LHCN-M2 (cell line): ENCODE data around the gene IQCE. TPM values are rescaled to one million over a fixed set of nuclear protein-coding genes. Genes with fewer than 3 reads are reported as not detected.
A peak's percentile ranks its signal among the peaks of the same experiment; 100 is the strongest.
"Not testable (repeated sequence)": the region's sequence is repeated elsewhere in the genome, so short reads cannot be mapped to it uniquely, and the experiment has no call there.

ENCODE experiments used
- DNase-seq: peaks from one replicate; pipeline ENCODE4 v3.0.0-alpha.2; 2012; ENCODE audit warnings: low read depth
- total RNA-seq: library from RNA; depleted of rRNA; stranded (reverse); fragments of >200 nt; gene quantifications from 2 replicates; pipeline ENCODE4 v1.2.3, GENCODE V29; 2014

Gene IQCE
- total RNA-seq, 1 experiment from 2014 or later: 15.3 TPM

DNA sequence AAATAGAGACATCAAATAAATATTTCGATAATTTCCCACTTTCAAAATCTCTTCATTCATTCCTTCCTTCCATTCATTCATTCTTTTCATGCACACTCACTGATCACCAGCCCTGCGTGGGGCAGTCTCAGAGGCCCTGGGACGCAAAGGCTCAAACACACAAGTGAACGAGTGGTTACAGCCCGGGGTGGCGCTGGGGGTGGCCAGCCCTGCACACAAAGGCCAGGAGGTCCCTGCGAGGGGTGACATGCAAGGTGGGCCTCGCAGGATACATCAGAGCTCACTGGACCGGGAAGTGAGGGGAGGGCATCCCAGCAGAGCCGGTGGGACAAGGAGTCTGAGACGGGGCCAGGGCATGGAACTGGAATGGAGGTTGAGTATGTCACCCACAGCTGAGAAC, 43.1 kb downstream of the IQCE start:
- DNase-seq: no peak

DNA sequence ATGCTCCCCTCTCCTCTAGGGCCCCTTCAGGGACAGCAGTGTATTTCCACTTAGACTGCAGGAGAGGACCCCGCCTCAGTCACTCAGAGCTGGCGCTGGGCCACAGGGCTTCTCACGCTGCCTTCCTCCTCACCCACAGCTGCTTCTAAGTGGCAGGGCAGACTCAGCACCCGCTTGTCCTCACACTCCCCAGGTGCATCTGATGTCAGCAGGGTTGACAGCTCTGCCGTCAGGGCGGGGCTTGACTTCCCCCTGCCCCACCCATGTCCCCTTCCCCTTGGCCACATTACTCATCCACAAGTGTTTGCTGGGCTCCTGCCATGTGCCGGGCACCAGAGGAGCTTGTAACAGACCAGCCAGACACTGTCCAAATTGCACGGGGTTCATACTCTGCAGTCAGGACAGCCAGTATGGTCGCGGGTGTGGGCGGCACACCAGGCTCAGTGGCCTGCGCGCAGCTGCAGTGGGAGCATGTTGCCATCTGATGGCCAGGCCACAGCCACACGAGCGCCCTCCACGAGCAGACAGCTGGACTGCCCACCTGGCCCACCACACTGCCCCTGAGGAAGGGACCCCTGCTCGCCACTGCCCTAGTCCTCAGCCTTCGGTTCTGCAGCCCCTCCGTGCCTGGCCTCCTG, 43.7 kb downstream of the IQCE start:
- DNase-seq: no peak

DNA sequence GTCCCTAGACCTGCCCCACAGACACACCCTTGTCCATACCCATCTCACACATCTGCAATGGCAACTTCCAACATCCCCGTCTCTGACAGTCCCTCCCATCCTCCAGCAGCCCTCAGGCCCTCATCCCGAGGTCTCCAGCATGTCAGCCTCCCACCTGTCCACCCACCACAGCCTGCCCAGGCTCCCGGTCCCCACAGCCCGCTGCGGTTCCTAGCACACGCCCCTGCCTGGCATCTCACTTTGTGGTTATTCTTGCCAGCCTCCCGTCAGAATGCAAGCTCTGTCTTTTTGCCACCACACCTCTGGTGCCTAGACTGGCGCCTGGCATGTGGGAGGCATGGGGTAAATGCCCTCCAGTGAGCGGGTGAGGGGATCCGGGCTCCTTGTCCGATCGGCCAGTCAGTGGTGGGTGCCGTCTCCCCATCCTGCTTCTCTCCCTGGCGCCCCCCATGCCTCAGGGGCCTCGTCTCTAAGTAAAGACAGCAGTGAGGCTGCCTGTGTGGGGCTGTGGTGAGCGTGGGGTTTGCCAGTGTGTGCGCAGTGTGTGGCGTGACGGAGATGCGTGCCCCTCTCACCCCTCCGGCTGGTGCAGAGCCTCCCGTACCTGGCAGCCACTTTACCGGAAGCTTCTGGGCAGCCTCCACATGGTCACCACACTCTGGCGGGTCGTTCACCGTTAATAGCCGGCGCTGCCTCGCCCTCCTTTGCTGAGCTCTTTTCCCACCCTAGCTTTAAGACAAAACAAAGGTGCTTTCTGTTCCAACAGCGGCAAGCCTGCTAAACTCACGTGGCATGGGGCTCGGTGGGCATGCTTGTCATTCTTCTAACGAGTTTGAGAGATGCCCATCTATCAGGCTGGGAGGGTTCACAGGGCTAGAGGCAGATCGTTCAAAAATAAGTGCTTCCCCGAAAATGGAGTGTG, 44.5 kb downstream of the IQCE start:
- no peak for DNase-seq

DNA sequence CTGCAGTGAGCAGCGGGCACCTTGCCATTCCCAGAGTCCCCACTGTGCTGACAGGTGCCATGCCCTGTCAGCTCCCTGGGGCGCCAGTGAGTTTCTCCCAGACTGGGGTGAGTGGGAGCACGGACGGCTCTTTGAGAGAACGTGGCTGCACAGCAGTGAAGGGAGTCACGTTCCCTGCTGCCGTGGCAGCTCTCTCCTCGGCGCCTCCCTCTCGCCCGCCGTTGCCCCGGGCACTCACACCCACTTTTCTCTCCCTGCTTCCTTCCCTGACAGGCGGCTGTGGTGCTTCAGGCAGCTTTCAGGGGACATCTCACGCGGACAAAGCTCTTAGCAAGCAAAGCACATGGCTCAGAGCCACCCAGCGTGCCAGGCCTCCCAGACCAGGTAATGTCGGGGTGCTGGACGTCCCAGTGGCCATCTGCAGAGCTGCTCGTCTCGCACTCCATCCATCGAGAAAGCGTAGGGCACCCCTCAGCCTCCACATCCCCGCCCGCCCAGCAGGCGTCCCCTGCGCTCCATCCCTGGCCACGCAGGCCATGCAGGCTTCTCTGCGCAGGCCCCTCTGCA, 45.9 kb downstream of the IQCE start:
- no peak for DNase-seq

DNA sequence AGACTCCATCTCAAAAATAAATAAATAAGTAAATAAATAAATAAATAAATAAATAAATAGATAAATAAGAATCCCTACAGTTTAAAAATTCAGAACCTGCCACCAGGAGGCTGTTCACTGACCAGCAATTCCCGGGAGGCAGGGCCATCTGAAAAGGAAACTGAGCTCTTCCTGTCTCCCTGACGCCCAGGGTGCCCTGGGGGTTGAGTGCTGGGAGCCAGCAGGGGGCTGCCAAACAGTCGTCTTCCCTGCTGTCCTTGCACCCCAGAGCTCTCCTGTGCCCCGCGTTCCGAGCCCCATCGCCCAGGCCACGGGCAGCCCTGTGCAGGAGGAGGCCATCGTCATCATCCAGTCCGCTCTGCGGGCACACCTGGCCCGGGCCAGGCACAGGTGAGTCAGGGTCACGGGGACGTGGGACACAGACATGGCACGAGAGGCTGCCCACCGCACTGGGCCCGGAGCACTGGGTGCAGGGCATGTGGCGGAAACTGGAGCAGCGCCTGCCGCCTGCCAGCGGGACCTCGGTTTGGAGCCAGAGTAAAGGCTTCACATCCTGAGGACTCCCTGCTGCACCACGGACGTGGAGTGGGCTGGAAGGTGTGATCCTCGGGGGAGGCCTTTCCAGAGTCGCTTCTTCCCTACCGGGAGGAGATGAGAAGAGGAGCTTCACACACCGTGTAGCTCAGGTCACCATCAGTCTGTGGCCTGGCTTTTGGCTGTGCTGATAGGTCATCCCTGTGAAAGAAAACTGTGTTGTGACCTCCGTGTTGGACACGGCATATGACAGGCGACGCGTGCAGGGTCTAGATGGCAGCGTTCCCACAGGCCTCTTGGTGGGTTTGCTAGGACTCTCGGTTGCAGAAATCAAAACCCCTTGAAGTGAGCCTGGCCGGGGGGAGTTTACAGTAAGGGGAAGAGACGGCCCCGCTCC, 47.1 kb downstream of the IQCE start:
- no peak for DNase-seq

DNA sequence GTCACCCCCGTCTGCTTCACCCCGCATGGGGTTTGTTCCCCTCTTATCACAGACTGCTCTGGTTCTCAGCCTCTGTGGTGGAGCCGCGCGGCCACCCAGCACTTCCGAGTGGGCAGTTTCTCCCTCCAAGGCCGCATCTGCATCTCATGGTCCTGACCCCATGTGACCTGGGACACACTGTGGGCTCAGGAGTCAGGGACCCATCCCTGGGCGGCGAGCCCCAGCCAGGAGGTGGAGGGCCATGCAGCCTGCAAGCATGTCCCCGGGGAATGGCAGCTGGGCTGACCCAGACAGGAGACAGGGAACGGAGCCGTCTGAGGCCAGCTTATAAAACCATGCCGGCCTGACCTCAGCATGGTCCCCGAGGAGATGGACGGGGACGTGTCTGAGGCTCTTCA, 47.8 kb downstream of the IQCE start:
- no peak for DNase-seq

DNA sequence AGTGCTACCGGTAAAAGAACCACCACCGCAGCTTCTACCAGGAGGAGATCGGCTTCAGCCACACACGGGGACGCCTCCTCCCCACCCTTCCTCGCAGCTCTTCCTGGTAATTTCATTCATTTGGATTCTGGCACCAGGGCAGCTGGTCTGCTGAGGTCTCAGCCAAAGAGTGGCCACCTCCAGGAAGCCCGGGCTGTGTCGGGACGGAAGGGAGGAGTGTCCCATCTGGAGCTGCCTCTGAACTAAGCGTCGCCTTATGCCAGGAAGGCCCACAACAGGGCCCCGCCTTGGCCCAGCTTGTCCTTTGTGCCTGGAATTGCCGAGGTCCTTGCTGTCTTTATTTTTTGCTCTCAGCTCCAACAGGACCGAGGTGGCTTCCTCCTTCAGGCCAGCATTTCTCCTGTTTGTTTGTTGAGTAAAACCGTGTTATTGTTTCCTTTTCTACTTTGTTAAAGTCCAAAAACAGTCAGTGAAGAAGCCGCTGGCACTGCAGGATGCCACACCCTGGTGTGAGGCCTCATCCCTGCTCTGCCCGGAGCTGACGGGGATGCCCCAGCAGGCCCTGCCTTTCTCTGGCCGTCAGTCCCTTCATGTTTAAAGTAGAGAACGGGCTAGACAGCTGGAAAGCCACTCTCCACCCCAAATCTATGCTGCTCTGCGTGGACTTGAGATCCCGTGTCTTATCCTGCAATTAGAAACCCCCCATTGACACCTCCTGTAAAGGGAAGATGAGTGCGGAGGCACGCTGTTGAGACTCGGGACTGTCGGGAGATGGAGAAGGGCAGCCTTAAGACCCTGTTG, 48.5 kb downstream of the IQCE start:
- no peak for DNase-seq

DNA sequence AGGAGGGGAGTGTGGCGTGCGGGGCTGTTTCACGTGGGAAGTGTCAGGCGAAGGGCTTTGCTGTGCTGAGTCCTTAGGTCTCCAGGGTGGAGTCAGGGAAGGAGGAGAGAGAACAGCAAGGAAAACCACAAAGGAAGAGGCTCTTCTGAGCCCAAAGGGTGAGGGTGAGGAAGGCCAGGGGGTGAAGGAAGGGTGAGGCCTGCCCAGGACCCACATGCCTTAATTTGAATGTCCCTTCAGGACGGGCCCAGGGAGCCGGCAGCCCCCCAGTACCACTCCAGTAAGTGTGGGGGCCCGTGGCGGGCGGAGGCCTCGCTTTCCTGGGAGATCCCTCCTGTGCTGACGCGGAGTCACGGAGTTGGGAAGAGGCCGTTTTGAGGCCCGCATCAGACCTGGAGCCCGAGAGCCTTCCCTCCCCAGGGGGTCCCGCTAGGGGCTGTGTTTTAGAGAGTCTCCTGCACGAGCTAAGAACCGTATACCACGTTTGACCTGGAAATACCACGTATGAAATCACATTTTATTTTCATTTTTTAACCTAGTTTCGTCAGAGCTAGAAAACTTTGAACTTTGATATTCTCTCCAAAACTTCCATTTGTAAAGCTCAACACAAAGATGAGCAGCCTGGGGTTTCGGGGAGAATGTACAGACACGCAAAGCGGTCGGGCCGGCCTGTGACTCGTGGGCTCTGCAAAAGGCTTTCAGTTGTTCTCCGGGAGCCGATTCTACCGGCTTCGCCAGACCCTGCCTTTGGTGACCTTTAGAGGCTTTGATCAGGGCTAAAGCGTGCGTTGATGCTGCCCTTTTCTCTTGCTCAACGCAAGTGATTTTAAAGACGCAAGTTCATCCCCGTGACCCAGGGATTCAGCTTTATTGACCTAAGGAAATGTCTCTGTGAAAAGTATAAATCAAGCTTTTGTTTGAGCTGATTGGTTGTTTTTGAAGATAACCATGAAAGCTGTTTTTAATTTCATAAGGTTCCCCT, 49.4 kb downstream of the IQCE start:
- DNase-seq: no peak

DNA sequence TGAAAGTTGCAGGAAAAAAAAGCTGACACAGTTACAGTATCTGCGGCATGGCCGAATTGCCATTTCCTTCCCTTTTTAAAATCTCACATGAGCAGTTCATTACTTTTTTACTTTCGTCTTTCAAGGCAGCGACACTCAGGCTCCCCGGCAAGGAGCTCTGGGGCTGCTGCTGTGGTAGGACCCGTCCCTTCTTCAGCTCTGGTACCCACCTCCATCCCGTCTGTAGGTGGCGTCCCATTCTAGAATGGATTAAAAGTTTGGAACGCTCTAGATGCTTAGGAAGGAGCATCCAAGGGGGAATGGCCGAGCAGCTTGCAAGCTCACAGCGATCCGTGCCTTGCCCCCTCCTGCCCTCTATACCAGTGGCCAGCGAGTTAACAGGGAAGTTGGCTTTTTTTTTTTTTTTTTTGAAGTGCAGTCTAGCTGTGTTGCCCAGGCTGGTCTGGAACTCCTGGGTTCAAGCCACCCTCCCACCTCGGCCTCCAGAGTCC, 50.2 kb downstream of the IQCE start:
- no peak for DNase-seq

DNA sequence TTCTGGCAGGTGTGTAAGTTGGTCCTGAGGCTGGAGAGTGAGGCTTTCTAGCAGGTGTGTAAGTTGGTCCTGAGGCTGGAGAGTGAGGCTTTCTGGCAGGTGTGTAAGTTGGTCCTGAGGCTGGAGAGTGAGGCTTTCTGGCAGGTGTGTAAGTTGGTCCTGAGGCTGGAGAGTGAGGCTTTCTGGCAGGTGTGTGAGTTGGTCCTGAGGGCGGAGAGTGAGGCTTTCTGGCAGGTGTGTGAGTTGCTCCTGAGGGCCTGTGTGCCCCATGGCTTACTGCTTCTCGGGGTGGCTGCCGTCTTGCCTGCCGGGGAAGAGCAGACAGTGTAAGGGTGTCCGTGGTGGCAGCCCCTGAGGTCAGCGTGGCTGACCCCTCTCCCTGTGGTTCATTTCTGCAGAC, 50.9 kb downstream of the IQCE start:
- not testable (repeated sequence) for DNase-seq

DNA sequence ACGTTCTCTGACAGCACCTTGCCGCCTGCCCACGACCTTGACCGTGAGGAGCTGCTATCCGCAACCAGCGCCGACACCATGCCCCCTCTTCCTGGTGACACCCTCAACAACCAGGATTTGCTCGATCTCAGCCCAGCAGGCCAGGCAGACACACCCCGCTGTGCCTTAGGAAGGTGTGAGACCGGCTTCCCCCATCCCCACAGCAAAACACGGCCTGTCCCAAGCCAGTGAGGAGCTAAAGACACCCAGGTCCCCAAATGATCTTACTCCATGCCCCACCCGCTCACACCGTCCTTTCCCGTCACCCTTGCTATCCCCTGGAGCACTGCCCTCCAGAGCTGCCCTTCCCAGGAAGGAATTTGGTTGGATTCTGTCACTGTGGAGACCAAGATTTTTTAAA, 51.7 kb downstream of the IQCE start:
- no peak for DNase-seq

DNA sequence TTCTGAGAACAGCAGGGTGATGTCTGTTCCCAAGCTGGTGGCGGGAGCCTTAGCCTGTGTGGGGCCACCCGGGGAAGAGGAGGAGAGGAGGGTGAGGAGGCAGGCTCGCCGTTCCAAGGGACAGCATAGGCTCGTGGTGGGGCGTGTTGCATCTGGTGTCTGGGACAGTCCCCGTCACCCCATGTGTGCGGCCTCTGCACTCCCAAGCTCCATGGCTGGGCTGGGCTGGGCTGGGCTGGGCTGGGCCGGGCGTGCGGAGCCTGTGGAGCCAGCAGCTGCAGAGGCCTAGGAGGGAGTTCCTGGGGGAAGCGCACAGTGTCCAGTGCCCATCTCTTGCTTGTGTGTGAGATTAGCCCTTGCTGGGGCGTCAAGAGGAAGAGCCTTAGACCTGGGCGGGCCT, 52.1 kb downstream of the IQCE start:
- DNase-seq: no peak

DNA sequence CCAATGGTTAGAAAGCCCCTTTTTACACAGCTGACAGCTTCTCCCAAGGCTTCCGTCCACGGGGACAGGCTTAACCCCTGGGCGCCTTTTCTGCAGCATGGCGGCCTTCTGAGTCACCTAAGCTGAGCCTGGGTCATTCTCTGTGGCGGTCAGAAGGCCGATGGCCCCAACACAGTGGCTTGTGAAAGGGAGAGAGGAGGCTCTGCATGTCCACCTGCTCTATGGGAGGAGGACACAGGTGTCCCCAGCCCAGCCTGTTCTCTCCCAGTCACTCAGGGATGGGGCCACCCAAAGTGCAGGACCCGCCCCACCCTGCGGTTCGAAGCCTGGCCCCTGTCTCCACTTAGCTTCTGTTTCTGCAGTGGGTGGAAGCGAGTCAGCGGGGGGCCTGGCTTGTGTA, 52.6 kb downstream of the IQCE start:
- no peak for DNase-seq

DNA sequence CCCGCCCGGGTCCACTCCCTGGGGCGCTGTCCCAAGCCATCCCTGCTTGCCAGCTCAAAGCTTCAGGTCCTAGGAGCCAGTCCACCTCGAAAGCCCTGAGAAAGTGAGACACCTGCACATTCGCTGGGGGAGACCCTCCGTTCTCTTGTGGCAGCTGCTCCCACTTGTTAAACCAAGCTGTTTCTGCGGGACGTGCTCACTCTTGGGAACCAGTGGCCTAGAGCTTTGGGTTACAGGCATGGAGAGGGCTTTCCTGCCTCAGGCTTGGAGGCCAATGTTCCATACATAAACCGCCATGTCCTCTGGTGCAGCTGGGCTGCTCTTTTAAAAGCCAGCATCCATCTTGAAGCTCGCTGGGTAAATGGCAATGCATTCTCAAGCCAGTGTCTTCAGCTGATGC, 53.1 kb downstream of the IQCE start:
- DNase-seq: no peak

DNA sequence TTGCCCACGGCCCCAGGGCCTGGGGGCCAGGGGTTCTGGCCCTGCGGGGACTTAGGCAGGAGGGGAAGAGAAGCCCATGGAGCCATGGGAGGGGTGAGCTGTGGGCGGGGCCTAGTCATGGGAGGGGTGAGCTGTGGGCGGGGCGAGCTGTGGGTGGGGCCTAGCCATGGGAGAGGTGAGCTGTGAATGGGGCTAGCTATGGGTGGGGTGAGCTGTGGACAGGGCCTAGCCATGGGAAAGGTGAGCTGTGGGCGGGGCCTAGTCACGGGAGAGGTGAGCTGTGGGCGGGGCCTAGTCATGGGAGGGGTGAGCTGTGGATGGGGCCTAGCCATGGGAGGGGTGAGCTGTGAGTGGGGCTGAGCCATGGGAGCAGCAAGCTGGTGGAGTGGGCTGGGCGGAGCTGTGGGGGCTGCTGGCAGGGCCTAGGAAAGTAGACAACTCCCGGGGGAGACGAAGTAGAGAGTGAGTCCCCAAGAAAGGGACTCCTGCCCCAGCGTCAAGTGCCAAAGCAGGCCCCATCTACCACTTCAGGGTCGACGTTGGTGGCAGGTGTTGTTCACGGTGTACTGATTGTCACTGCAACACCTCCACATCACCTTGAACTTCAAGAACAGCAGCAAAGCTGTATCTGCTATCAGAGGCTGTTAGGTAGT, 53.8 kb downstream of the IQCE start:
- no peak for DNase-seq

DNA sequence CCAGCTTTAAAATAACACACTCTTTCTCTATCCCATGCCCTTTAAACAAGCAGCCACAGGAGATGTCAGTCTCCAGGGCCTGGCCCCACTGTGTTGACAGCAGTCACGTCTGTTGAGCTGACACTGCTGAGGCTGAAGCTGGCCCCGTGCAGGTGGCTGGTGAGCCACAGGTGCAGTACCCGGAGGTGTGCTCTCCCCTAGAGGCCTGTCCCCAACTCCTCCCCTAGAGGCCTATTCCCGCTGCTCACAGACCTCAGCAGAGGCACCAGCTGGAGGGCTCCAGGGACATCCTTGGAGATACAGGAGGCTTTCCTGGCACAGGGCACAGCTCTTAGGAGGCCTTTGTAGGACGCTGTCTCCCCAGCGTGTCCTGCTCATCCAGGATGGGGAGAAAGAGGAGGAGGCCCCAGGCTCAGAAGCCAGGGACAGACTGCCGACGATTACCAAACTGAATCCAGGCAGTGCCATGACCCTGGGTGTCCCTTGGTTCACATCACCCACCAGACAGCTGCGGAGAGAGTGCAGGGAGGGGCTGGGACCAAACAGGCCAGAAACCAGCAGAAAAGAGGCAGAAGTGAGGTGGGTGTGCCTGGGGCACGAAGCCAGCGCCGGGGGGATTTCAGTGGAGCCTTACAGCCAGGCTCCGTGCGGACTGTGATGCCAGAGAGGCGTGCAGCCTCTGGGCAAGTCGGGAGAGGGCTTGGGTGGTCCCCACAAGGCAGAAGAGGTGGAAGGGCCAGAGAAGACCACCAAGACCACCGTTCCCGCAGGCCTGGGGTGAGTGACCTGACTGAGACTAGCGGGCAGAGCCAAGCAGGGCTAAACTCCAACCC, 54.5 kb downstream of the IQCE start:
- no peak for DNase-seq

DNA sequence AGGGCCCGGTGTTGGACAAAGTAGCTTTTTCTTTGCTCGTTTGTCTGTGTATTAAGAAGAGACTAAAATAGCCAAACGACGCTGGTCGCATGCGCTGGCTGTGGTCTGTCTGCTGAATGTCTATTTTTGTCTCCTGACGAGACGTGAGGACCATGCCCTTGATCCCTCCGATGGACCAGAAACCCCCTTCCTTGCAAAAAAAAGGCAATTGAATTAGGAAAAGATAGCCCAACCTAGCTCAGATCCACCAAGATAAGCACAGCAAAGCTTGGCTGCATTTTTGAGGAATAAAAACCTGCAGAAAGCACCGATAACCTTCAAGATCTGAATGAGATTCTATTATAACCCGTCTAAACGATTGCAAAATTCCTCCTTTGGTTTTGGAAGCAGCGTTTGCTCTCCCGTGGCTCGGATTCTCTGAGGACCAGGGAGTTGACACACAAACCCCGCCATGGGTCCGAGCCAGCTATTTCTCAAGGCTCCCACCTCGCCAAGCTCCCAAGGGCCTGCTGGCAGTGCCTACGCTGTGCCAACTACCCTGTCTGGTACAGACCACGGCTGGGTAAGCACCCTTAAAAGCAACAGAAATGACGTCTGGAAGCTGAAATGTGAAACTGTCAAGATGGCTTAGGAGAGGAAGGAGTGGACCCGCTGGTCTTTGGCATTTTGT, 55.3 kb downstream of the IQCE start:
- peak; percentile 27 for DNase-seq
